OCI-LY1 (cell line): ENCODE results near the gene FKBP1A.

Experiments used
- CTCF ChIP-seq: fragments of 200-600 bp; sonication (generic), shearing (Covaris generic); IDR thresholded peaks from 2 replicates; pipeline ENCODE4 v1.5.1; 2017; ENCODE audit warnings: mild to moderate bottlenecking, antibody characterized with exemption, low read length, moderate library complexity, mixed read lengths
- EZH2 ChIP-seq: fragments of 200-600 bp; sonication (generic), shearing (Covaris generic); IDR thresholded peaks from 2 replicates; pipeline ENCODE4 v1.8.0; 2017; ENCODE audit warnings: borderline replicate concordance, mixed run types, mild to moderate bottlenecking, antibody characterized with exemption, low read length, moderate library complexity, mixed read lengths

DNA sequence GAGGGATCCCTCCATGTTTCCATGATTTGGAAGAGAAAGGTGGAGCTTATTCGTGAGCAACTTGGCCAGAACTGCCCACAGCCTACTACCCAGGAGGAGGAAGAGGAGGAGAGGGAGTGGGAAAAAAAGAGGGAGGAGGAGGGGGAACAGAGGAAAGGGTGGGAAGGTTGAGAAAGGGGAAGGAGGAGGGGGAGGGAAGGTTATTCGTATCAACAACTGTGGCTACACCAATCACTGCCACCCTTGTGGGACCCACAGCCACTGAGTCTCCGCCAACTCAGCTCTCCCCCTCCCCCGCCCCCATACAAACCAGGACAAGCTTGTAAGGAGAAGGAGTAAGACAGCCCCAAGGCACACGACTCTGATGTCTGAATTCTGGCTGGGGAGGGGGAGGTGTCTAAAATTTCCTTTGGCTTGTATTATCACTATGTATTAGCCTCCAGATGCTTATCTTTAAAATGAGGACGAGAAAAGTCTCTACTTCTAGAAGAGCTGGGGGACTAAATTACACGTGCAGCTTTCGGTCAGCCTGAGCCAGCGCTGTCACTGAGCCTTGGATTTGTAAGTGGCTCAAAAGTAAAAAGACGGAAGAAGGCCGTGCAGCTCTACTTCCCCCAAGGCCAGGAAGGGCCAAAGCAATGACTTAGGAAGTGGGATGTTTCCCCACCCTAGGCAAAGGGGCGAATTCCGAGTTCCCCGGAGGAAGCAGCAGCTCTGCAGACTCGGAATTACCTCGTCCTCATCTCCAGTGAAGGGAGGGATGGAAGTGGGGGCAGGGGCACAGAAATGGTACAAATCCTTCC lies 1.0 kb downstream of the FKBP1A start:
- TF ChIP-seq EZH2 (no peak), CTCF (no peak)
